Activated B cell treated with CpG ODN at 0.5 μM for 24 hours (primary cell): Measurements from ENCODE around the gene PECR. TPM values are rescaled to one million over a fixed set of nuclear protein-coding genes. Genes with fewer than 3 reads are reported as not detected.

Experiments
- ATAC-seq: fragments of 200-7000 bp; cut with Tn5 transposase; one replicate; pipeline ENCODE4 v1.10.0; 2021; ENCODE audit warnings: low read depth, mild to moderate bottlenecking, moderate library complexity
- CTCF ChIA-PET: fragments of 350-600 bp; sonication (Branson Sonifier 250); formaldehyde crosslinking; loops from one replicate; lab custom pipeline; 2021; ENCODE audit warnings: antibody characterized with exemption; lab: Charles Lee
- POLR2A ChIA-PET: fragments of 350-600 bp; sonication (Branson Sonifier 250); formaldehyde crosslinking; loops from one replicate; lab custom pipeline; 2021; ENCODE audit warnings: antibody characterized with exemption; lab: Charles Lee
- DNase-seq: peaks from one replicate; pipeline ENCODE4 v3.0.0; 2022
- H3K27ac Mint-ChIP-seq: one replicate; pipeline ENCODE4 v1.8.0; 2020; ENCODE audit warnings: mixed read lengths
- H3K27me3 Mint-ChIP-seq: one replicate; pipeline ENCODE4 v1.8.0; 2021; ENCODE audit warnings: mixed read lengths
- H3K36me3 Mint-ChIP-seq: one replicate; pipeline ENCODE4 v1.8.0; 2021; ENCODE audit warnings: low read depth, mixed read lengths
- H3K4me1 Mint-ChIP-seq: one replicate; pipeline ENCODE4 v1.8.0; 2021; ENCODE audit warnings: mixed read lengths
- H3K4me3 Mint-ChIP-seq: one replicate; pipeline ENCODE4 v1.8.0; 2020; ENCODE audit warnings: mild to moderate bottlenecking, mixed read lengths
- H3K9me3 Mint-ChIP-seq: one replicate; pipeline ENCODE4 v1.8.0; 2020; ENCODE audit warnings: mixed read lengths
- CTCF ChIP-seq: fragments of 200-600 bp; IDR thresholded peaks from one replicate; pipeline ENCODE4 v1.8.0; 2022; ENCODE audit warnings: antibody characterized with exemption, mild to moderate bottlenecking
- intact Hi-C: fragments of 100-400 bp; cut with micrococcal nuclease; formaldehyde crosslinking; loops from one replicate; pipeline ENCODE4 v1.15.1; 2024
- total RNA-seq: library from RNA; stranded (reverse); gene quantifications from 2 replicates; pipeline ENCODE4 v1.2.3, GENCODE V29; 2022

The PECR gene
- total RNA-seq, result 6.1 and 10.0 TPM in 2 replicates

DNA sequence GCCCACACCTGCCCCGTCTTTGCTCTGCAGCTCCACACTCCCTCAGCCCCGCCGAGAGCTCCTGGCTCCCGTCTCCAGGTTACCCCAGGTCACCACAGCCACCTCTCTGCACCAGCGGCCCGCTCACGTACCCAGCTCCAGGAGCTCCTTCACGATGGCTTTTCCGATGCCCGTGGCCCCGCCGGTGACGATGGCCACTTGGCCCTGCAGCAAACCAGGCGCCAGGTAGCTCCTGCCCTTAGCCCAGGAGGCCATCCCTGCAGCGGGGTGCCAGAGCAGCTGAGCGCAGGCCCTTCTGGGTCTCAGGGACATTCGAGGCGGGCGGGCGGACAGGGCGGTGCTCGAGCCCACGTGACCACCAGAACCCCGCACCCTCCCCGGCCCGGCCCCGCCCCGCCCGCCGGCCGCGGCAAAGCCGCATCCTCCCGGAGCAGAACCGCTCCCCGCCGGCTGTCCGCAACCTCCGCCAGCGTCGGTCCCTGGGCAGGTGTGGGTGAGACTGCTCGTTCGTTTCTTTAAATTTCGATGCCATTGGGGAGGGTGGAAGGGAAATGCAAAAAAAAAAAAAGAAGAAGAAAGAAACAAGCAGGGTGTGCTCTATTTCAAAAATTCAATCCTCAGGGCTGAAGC lies at the start of gene PECR, which contains the start of gene TMEM169:
Gene PECR, minus strand, starts transcription at position 323 of the 630 bp plus-strand sequence. Its CDS starts 68 bp downstream, at position 255.
Gene TMEM169, plus strand, starts transcription at position 433 of the 630 bp plus-strand sequence. CDS start 14,045 bp downstream, outside the sequence.
- ChIA-PET CTCF (interaction anchor here (0.9 to 1.0 kb wide), 2 partner anchors 29 to 58 kb away, joined by 3 read pairs; no protein-coding TSS in a partner anchor), POLR2A (interaction anchor here (0.5 to 2.1 kb wide), 5 partner anchors 28 to 76 kb away, joined by 3 to 15 read pairs (median 3); partner anchors contain the start of gene XRCC5)
- peak; percentile 68 for DNase-seq
- ATAC-seq, result peak; percentile 93
- H3K4me3 Mint-ChIP-seq, result peak within 1 kb of the TSS; percentile 95
- H3K9me3 Mint-ChIP-seq, result no peaks in the 10 kb centered on the region
- intact Hi-C loops, result loop anchor here (1.0 to 2.0 kb wide), 5 partner anchors 15 to 412 kb away; partner anchors contain the start of gene XRCC5
- peak within 1 kb of the TSS; percentile 85 for H3K27ac Mint-ChIP-seq
- peaks cover 2% of the 10 kb centered on the region for H3K36me3 Mint-ChIP-seq
- no peak for TF ChIP-seq CTCF
- H3K27me3 Mint-ChIP-seq, result no peaks in the 10 kb centered on the region
- H3K4me1 Mint-ChIP-seq, result peaks cover 49% of the 10 kb centered on the region

DNA sequence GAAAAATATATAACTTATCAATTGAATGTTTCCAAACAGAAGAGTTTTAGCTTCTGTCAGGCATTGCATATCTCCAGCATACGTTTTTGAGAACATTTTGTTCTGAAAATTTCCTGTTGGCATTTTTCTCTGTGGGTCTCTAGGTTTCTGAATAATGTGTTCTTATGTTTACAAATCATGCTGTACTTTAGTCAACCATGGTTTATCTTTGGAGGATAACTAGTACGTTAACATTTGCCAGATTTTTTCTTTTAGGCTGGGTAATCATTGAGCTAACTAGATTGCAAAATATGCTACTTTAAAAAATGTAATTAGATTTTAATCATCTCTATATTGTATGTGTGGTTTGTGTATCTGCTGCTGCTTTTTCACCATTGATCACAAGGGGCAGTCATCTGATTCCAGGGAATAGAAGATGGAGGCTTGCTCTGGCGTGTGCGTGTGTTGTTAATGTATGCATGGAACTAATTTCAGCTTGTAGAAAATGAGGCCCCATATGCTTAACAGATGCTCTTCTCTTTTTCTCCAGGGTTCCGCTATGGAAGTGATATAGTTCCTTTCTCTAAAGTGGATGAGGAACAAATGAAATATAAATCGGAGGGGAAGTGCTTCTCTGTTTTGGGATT lies 48.9 kb upstream of the PECR start:
- ChIA-PET POLR2A (no interaction called here), CTCF (no interaction called here)
- Mint-ChIP-seq H3K4me3 (no peak overlapping the region), H3K27me3 (no peaks in the 10 kb centered on the region), H3K9me3 (no peaks in the 10 kb centered on the region), H3K4me1 (peaks cover 5% of the 10 kb centered on the region), H3K27ac (no peak overlapping the region), H3K36me3 (peaks cover 86% of the 10 kb centered on the region)
- TF ChIP-seq CTCF, result no peak
- DNase-seq (no peak), ATAC-seq (no peak)
- intact Hi-C loops, result no loop called here

DNA sequence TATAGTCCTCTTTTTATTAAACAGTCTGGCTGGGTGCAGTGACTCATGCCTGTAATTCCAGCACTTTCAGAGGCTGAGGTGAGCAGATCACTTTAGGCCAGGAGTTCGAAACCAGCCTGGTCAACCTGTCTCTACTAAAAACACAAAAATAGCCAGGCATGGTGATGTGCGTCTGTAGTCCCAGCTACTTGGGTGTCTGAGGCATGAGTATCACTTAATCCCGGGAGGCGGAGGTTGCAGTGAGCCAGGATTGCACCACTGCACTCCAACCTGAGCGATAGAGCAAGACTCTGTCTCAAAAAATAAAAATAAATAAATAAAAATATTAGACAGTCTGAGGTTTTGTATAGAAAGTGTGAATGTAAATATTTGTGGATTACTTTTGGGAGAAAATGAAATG lies 45.3 kb upstream of the PECR start:
- ATAC-seq (no peak), DNase-seq (no peak)
- H3K27me3 Mint-ChIP-seq, result no peaks in the 10 kb centered on the region
- no peaks in the 10 kb centered on the region for H3K9me3 Mint-ChIP-seq
- TF ChIP-seq CTCF, result no peak
- H3K27ac Mint-ChIP-seq, result no peak overlapping the region
- peaks cover 2% of the 10 kb centered on the region for H3K4me1 Mint-ChIP-seq
- peaks cover 84% of the 10 kb centered on the region for H3K36me3 Mint-ChIP-seq
- POLR2A ChIA-PET, result no interaction called here
- intact Hi-C loops, result loop anchor here (5.0 kb wide), 1 partner anchor 35 kb away; no protein-coding TSS in a partner anchor
- CTCF ChIA-PET, result no interaction called here
- no peak overlapping the region for H3K4me3 Mint-ChIP-seq

DNA sequence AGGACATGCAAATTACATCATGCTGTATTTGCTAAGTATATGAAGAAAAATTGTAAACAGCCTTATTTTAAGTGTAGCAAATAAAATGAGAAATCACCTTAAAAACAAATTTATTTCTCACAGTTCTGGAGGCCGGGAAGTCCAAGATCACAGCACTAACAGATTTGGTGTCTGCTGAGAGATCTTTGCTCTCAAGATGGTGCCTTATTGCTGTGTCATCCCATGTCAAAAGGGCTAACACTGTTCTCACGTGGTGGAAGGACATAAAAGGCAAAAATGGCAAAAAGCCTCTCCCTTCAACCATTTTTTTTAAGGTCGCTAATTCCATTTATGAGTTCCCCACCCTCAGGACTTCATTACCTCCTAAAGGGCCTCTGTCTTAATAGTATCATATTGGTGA lies 39.6 kb upstream of the PECR start:
- peaks cover 95% of the 10 kb centered on the region for H3K36me3 Mint-ChIP-seq
- no peak overlapping the region for H3K4me3 Mint-ChIP-seq
- no peak overlapping the region for H3K27ac Mint-ChIP-seq
- DNase-seq, result no peak
- no peaks in the 10 kb centered on the region for H3K9me3 Mint-ChIP-seq
- TF ChIP-seq CTCF, result no peak
- intact Hi-C loops, result no loop called here
- peaks cover 16% of the 10 kb centered on the region for H3K4me1 Mint-ChIP-seq
- H3K27me3 Mint-ChIP-seq, result no peaks in the 10 kb centered on the region
- CTCF ChIA-PET, result interaction anchor here (1.0 kb wide), 1 partner anchor 21 kb away, joined by 3 read pairs; no protein-coding TSS in a partner anchor
- POLR2A ChIA-PET, result no interaction called here
- ATAC-seq, result no peak

- H3K4me3 Mint-ChIP-seq, result no peak overlapping the region
- no peak for DNase-seq
- ChIA-PET CTCF (interaction anchor here (1.0 to 1.1 kb wide), 2 partner anchors 22 to 86 kb away, joined by 3 to 4 read pairs; no protein-coding TSS in a partner anchor), POLR2A (interaction anchor here (0.6 kb wide), 1 partner anchor 13 kb away, joined by 5 read pairs; no protein-coding TSS in a partner anchor)
- ATAC-seq, result no peak
- no peak overlapping the region for H3K27ac Mint-ChIP-seq
- peaks cover 28% of the 10 kb centered on the region for H3K4me1 Mint-ChIP-seq
- H3K27me3 Mint-ChIP-seq, result no peaks in the 10 kb centered on the region
- TF ChIP-seq CTCF, result no peak
- no peaks in the 10 kb centered on the region for H3K9me3 Mint-ChIP-seq
- peaks cover 91% of the 10 kb centered on the region for H3K36me3 Mint-ChIP-seq
- intact Hi-C loops, result no loop called here
Measured at GRCh38 chr2:216119986-216120385, 38.4 kb upstream of the PECR start.
